Prostate gland (tissue), 2 donors: ENCODE data around the gene ATP5F1E. TPM values are rescaled to one million over a fixed set of nuclear protein-coding genes. Genes with fewer than 3 reads are reported as not detected.

ENCODE experiments used
- DNase-seq: peaks from one replicate; pipeline ENCODE4 v3.0.0-alpha.2; 2019; ENCODE audit warnings: low spot score
- H3K27ac ChIP-seq, 2 donors: fragments of 200-600 bp; sonication (generic); 2 replicates each; pipeline ENCODE4 v1.5.1; 2017 to 2019
- H3K27me3 ChIP-seq: fragments of 200-600 bp; sonication (generic); replicated peaks from 2 replicates; pipeline ENCODE4 v1.5.1; 2019; ENCODE audit not compliant: insufficient read depth
- H3K36me3 ChIP-seq, 2 donors: fragments of 200-600 bp; sonication (generic); 1 replicate in 1 of 2; 2 replicates in 1 of 2; pipeline versions ENCODE4 v1.5.1 to v1.8.1; 2017 to 2019
- H3K4me1 ChIP-seq: fragments of 200-600 bp; sonication (generic); replicated peaks from 2 replicates; pipeline ENCODE4 v1.5.1; 2019
- H3K4me3 ChIP-seq, 2 donors: fragments of 200-600 bp; sonication (generic); 2 replicates each; pipeline ENCODE4 v1.5.1; 2017 to 2019
- H3K9me3 ChIP-seq: fragments of 200-600 bp; sonication (generic); 2 replicates; pipeline ENCODE4 v1.5.1; 2017
- POLR2A ChIP-seq: fragments of 450-650 bp; IDR thresholded peaks from one replicate; pipeline ENCODE4 v1.6.1; 2016; ENCODE audit warnings: antibody characterized with exemption, mild to moderate bottlenecking
- POLR2AphosphoS5 ChIP-seq: sonication (generic); formaldehyde crosslinking; IDR thresholded peaks from one replicate; pipeline ENCODE4 v1.6.1; 2017; ENCODE audit warnings: antibody characterized with exemption
- WGBS: methylation state at CpG from one replicate; pipeline ENCODE4 v1.1.5; 2018; 5-methylcytosine and 5-hydroxymethylcytosine counted together
- intact Hi-C: fragments of 100-400 bp; cut with DNase I; formaldehyde crosslinking; loops from one replicate; pipeline ENCODE4 v1.14.2; 2022
- total RNA-seq, 2 donors: library from RNA; depleted of rRNA; stranded (reverse); fragments of >200 nt; gene quantifications; one replicate each; pipeline ENCODE4 v1.1.0, GENCODE V29; 2016
- TF ChIP-seq, protein P1 (sequence below), 4 experiments: fragments of 200-600 bp in 2 of 4; fragments of 450-650 bp in 2 of 4; sonication (generic) in 2 of 4; IDR thresholded peaks; 1 replicate in 3 of 4; 2 replicates in 1 of 4; pipeline ENCODE4 v1.5.1; 2016 to 2019; ENCODE audit warnings: antibody characterized with exemption in 4 of 4, mild to moderate bottlenecking in 2 of 4, moderate library complexity in 2 of 4

ATP5F1E gene
- total RNA-seq, 2 donors from 2014 or later, result 23.5 to 24.4 TPM

DNA sequence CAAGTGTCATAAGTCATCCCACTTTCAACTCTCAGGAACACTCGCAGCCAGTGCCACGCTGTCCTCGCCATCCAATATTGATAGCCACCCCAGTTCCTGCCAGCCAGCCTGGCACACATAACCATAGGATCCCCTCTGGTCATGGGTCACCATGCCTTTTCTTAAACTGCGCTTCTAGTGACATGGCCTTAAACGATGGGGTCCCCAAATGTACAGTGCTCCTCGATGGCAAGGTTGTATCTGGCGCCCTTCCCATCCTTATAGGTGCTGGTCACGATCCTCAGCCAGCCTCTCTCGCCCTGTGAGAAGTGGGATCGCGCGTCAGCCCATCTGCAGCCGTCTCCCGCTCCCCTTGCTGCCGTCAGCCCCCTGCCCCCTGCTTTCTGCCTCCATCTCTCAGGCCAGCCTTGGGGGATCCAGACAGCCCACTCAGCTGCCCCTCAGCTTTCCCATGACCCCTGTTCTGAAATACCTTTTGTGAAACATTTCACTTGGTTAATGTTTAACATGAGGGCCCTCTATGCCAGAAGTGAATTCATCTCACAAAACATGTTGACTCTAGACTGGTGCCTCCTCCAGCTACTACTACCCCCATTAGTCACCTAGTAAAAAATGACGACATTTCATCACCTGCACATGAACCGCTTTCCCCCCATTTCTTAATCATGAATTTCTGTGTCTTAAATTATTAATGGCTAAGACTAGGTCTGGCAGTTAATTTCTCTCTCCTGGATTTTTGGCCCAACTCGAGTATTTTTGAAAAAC lies 36.5 kb downstream of the ATP5F1E start:
- 61% methylated on average over 18 of the region's 18 CpGs for WGBS
- Histone ChIP-seq H3K9me3 (no peaks in the 10 kb centered on the region), H3K36me3 (peaks cover 2 to 15% of the 10 kb centered on the region in 2 donors), H3K27me3 (no peaks in the 10 kb centered on the region), H3K4me3 (no peak overlapping the region), H3K27ac (no peak overlapping the region), H3K4me1 (no peaks in the 10 kb centered on the region)
- DNase-seq, result no peak
- intact Hi-C loops, result no loop called here
- no peak for TF ChIP-seq POLR2A
- TF ChIP-seq, protein P1, sequence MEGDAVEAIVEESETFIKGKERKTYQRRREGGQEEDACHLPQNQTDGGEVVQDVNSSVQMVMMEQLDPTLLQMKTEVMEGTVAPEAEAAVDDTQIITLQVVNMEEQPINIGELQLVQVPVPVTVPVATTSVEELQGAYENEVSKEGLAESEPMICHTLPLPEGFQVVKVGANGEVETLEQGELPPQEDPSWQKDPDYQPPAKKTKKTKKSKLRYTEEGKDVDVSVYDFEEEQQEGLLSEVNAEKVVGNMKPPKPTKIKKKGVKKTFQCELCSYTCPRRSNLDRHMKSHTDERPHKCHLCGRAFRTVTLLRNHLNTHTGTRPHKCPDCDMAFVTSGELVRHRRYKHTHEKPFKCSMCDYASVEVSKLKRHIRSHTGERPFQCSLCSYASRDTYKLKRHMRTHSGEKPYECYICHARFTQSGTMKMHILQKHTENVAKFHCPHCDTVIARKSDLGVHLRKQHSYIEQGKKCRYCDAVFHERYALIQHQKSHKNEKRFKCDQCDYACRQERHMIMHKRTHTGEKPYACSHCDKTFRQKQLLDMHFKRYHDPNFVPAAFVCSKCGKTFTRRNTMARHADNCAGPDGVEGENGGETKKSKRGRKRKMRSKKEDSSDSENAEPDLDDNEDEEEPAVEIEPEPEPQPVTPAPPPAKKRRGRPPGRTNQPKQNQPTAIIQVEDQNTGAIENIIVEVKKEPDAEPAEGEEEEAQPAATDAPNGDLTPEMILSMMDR (IDR thresholded peaks at IDR 0.05), result no peak
- TF ChIP-seq POLR2AphosphoS5, result no peak

- Histone ChIP-seq H3K36me3 (peaks cover 2 to 21% of the 10 kb centered on the region in 2 donors), H3K4me3 (no peak overlapping the region), H3K4me1 (no peaks in the 10 kb centered on the region), H3K27me3 (no peaks in the 10 kb centered on the region), H3K9me3 (no peaks in the 10 kb centered on the region), H3K27ac (no peak overlapping the region)
- intact Hi-C loops, result no loop called here
- TF ChIP-seq POLR2AphosphoS5, result no peak
- DNase-seq, result no peak
- WGBS, result 87% methylated on average over 17 of the region's 17 CpGs
These were observed 37.6 kb downstream of the ATP5F1E start for GRCh38 chr20:58994390-58995159.

DNA sequence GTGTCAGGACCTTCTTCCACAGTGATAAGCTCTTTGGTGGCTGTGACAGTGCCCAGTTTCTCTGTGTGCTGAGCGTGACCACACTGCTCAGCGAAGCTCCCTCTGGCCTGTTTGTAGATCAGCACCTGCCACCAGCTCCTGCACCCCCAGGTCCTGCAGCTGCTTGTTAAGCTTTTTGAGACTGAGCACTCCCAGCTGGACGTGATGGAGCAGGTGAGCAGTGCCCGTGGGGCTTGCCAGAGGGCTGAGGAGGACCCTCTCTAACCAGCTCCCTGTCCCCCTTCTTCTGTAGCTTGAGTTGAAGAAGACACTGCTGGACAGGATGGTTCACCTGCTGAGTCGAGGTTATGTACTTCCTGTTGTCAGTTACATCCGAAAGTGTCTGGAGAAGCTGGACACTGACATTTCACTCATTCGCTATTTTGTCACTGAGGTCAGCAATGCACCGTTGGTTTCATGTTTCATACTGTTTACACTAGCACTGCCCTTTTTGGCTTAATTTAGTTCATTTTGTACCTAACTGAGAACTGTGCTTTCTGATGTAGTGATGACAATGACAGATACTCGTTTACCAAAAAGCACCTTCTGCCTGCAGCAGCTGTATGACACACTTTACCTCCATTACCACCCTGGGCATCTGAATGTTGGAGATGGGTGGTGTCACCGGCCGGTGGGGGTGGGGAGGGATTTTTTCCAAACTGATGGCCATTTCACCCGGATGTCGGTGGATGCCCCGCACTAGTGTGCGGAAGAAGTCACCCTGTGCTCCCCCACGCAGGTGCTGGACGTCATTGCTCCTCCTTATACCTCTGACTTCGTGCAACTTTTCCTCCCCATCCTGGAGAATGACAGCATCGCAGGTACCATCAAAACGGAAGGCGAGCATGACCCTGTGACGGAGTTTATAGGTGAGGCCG lies 38.5 kb downstream of the ATP5F1E start:
- Histone ChIP-seq H3K4me3 (no peak overlapping the region), H3K4me1 (no peaks in the 10 kb centered on the region), H3K9me3 (no peaks in the 10 kb centered on the region), H3K36me3 (peaks cover under 1 to 26% of the 10 kb centered on the region in 2 donors), H3K27me3 (no peaks in the 10 kb centered on the region), H3K27ac (no peak overlapping the region)
- intact Hi-C loops, result no loop called here
- DNase-seq, result no peak
- no peak for TF ChIP-seq POLR2A
- TF ChIP-seq, protein P1 (IDR thresholded peaks at IDR 0.05), result no peak
- TF ChIP-seq POLR2AphosphoS5, result no peak
- WGBS, result 70% methylated on average over 23 of the region's 23 CpGs

GRCh38 chr20:58992911-58993310 lies 39.2 kb downstream of the ATP5F1E start:
- Histone ChIP-seq H3K36me3 (peaks cover 6 to 32% of the 10 kb centered on the region in 2 donors), H3K27me3 (no peaks in the 10 kb centered on the region), H3K4me1 (no peaks in the 10 kb centered on the region), H3K4me3 (no peak overlapping the region), H3K9me3 (no peaks in the 10 kb centered on the region), H3K27ac (no peak overlapping the region)
- 71% methylated on average over 3 of the region's 3 CpGs for WGBS
- TF ChIP-seq POLR2AphosphoS5 (no peak), POLR2A (no peak)
- TF ChIP-seq, protein P1 (IDR thresholded peaks at IDR 0.05), result no peak
- intact Hi-C loops, result no loop called here
- DNase-seq, result no peak

DNA sequence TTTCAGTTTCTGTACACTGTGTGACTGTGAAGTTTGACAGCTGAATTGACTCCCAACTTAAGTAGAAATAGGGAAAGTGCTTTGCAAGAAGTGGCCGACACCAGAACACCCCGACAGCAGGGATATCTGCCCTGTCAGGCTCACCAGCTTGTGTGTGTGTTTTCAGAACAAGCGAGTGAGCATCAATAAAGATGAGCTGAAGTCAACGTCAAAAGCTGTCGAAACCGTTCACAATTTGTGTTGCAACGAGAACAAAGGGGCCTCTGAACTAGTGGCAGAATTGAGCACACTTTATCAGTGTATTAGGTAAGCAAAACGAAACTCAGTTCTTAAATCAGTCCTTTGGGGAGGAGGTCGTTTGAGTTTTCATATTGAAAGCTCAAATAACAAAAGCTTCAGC lies 40.4 kb downstream of the ATP5F1E start:
- intact Hi-C loops, result no loop called here

More for the DNA sequence above, 40.4 kb downstream of the ATP5F1E start:
- no peaks in the 10 kb centered on the region for H3K27me3 ChIP-seq
- H3K27ac ChIP-seq, result no peak overlapping the region
- H3K9me3 ChIP-seq, result no peaks in the 10 kb centered on the region
- WGBS, result 77% methylated on average over 9 of the region's 9 CpGs
- H3K4me1 ChIP-seq, result no peaks in the 10 kb centered on the region
- H3K4me3 ChIP-seq, result no peak overlapping the region
- TF ChIP-seq POLR2A (no peak), POLR2AphosphoS5 (no peak)
- TF ChIP-seq, protein P1 (IDR thresholded peaks at IDR 0.05), result no peak
- H3K36me3 ChIP-seq, result peaks cover 9 to 36% of the 10 kb centered on the region in 2 donors
- no peak for DNase-seq
